OCI-LY7 (cell line): ENCODE measurements around the gene PEAK3. TPM values are rescaled to one million over a fixed set of nuclear protein-coding genes. Genes with fewer than 3 reads are reported as not detected.

Experiments
- BruUV-seq: library from RNA; stranded (reverse); fragments of 400-500 nt; replicated peaks from 2 replicates; lab custom pipeline; 2021; lab: Mats Ljungman, UMichigan
- CTCF ChIA-PET: fragments of 300-600 bp; sonication (Branson Sonifier 250); formaldehyde crosslinking; loops from one replicate; lab custom pipeline; 2022; ENCODE audit warnings: antibody characterized with exemption; ENCODE audit not compliant: unreplicated experiment; lab: Charles Lee
- POLR2A ChIA-PET: fragments of 300-600 bp; sonication (Branson Sonifier 250); formaldehyde crosslinking; loops from one replicate; lab custom pipeline; 2022; ENCODE audit warnings: antibody characterized with exemption; lab: Charles Lee
- DNase-seq: peaks from one replicate; pipeline ENCODE4 v3.0.0-alpha.2; 2015; ENCODE audit warnings: low spot score
- H2AFZ ChIP-seq: fragments of 200-600 bp; sonication (generic), shearing (Covaris generic); 2 replicates; pipeline ENCODE4 v1.6.1; 2014; ENCODE audit warnings: mild to moderate bottlenecking, antibody characterized with exemption, low read length, moderate library complexity
- H3K27ac ChIP-seq: fragments of 200-600 bp; sonication (generic); 2 replicates; pipeline ENCODE4 v1.5.1; 2014; ENCODE audit warnings: mixed run types, low read depth, mild to moderate bottlenecking, moderate library complexity, low read length, inconsistent platforms; ENCODE audit not compliant: poor library complexity, severe bottlenecking
- H3K36me3 ChIP-seq: fragments of 200-600 bp; sonication (generic); 2 replicates; pipeline ENCODE4 v1.6.1; 2014; ENCODE audit warnings: mild to moderate bottlenecking, antibody characterized with exemption, low read length, moderate library complexity, mixed read lengths; ENCODE audit not compliant: insufficient read depth
- H3K4me1 ChIP-seq: fragments of 200-600 bp; sonication (generic); 2 replicates; pipeline ENCODE4 v1.5.1; 2014; ENCODE audit warnings: mild to moderate bottlenecking, low read length; ENCODE audit not compliant: insufficient read depth, poor library complexity, severe bottlenecking
- H3K4me2 ChIP-seq: fragments of 200-600 bp; sonication (generic); 2 replicates; pipeline ENCODE4 v1.6.1; 2014; ENCODE audit warnings: mild to moderate bottlenecking, low read length
- H3K4me3 ChIP-seq: fragments of 200-600 bp; sonication (generic); 2 replicates; pipeline ENCODE4 v1.5.1; 2014; ENCODE audit warnings: mild to moderate bottlenecking, low read depth, low read length; ENCODE audit not compliant: poor library complexity, severe bottlenecking
- H3K79me2 ChIP-seq: fragments of 200-600 bp; sonication (generic); 2 replicates; pipeline ENCODE4 v1.6.1; 2016; ENCODE audit warnings: low read depth, mild to moderate bottlenecking, low read length, moderate library complexity, mixed read lengths; ENCODE audit not compliant: insufficient read depth
- H3K9me2 ChIP-seq: fragments of 200-600 bp; sonication (generic); 2 replicates; pipeline ENCODE4 v1.6.1; 2016; ENCODE audit warnings: mild to moderate bottlenecking, low read length, mixed read lengths; ENCODE audit not compliant: insufficient read depth
- H3K9me3 ChIP-seq: fragments of 200-600 bp; sonication (generic); 2 replicates; pipeline ENCODE4 v1.6.1; 2014; ENCODE audit warnings: mild to moderate bottlenecking, mixed run types, low read length, mixed read lengths
- H4K20me1 ChIP-seq: fragments of 200-600 bp; sonication (generic); 2 replicates; pipeline ENCODE4 v1.6.1; 2014; ENCODE audit warnings: mild to moderate bottlenecking, antibody characterized with exemption, low read length, moderate library complexity, mixed read lengths; ENCODE audit not compliant: insufficient read depth
- EZH2phosphoT487 ChIP-seq: fragments of 200-600 bp; sonication (generic); IDR thresholded peaks from 2 replicates; pipeline ENCODE4 v1.6.1; 2018; ENCODE audit warnings: low read depth, borderline replicate concordance, mild to moderate bottlenecking, mixed run types, antibody characterized with exemption, low read length, moderate library complexity, mixed read lengths
- intact Hi-C: fragments of 100-400 bp; cut with micrococcal nuclease; formaldehyde crosslinking; loops from one replicate; pipeline ENCODE4 v1.10.0; 2022; ENCODE audit not compliant: unreplicated experiment
- total RNA-seq, 2 experiments: library from RNA; depleted of rRNA in 1 of 2; stranded (reverse); fragments of >200 nt in 1 of 2; shearing (Covaris generic) in 1 of 2; gene quantifications; 2 replicates each; pipeline ENCODE4 v1.2.3, GENCODE V29; 2014 to 2022
- TF ChIP-seq, protein P1 (sequence below): fragments of 200-600 bp; sonication (generic); conservative IDR thresholded peaks from 2 replicates; pipeline ENCODE4 v1.5.1; 2014; ENCODE audit warnings: mild to moderate bottlenecking, antibody characterized with exemption, low read length, moderate library complexity, mixed read lengths

Gene PEAK3
- total RNA-seq, 2 experiments from 2014 or later = not detected

DNA sequence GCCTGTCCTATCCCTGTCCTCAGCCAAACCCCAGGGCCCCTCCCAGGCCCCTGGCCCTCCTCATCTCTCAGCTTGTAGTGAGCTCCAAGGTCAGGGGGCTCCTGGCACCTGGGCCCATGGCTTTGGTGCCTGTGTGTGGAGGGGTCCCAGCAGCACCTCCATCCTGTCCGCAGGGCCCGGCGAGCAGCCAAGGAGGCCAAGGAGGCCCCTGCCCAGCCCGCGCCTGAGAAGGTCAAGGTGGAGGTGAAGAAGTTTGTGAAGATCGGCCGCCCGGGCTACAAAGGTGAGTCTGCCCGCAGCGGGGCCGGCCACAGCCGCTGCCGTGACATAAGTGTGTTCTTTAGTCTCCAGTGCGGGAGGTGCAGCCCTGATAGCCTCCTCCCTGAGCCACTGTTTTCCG lies 36.7 kb downstream of the PEAK3 start:
- DNase-seq = no peak
- BruUV-seq = no TSS peak
- H3K4me3 ChIP-seq = no peak overlapping the region
- no peak overlapping the region for H2AFZ ChIP-seq
- H3K36me3 ChIP-seq = peaks cover 86% of the 10 kb centered on the region
- H3K4me1 ChIP-seq = peaks cover 19% of the 10 kb centered on the region
- peaks cover 34% of the 10 kb centered on the region for H3K79me2 ChIP-seq
- peaks cover 19% of the 10 kb centered on the region for H4K20me1 ChIP-seq
- POLR2A ChIA-PET = interaction anchor here (0.6 kb wide), 1 partner anchor 76 kb away, joined by 3 read pairs; no protein-coding TSS in a partner anchor
- H3K9me3 ChIP-seq = no peaks in the 10 kb centered on the region
- no peak overlapping the region for H3K4me2 ChIP-seq
- CTCF ChIA-PET = no interaction called here
- H3K9me2 ChIP-seq = no peaks in the 10 kb centered on the region
- no peak overlapping the region for H3K27ac ChIP-seq
- TF ChIP-seq EZH2phosphoT487 = no peak
- TF ChIP-seq, protein P1, sequence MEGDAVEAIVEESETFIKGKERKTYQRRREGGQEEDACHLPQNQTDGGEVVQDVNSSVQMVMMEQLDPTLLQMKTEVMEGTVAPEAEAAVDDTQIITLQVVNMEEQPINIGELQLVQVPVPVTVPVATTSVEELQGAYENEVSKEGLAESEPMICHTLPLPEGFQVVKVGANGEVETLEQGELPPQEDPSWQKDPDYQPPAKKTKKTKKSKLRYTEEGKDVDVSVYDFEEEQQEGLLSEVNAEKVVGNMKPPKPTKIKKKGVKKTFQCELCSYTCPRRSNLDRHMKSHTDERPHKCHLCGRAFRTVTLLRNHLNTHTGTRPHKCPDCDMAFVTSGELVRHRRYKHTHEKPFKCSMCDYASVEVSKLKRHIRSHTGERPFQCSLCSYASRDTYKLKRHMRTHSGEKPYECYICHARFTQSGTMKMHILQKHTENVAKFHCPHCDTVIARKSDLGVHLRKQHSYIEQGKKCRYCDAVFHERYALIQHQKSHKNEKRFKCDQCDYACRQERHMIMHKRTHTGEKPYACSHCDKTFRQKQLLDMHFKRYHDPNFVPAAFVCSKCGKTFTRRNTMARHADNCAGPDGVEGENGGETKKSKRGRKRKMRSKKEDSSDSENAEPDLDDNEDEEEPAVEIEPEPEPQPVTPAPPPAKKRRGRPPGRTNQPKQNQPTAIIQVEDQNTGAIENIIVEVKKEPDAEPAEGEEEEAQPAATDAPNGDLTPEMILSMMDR = no peak
- intact Hi-C loops = no loop called here

GRCh38 chr19:2244486-2244885 lies 37.5 kb downstream of the PEAK3 start:
- no peak overlapping the region for H2AFZ ChIP-seq
- H3K4me1 ChIP-seq = peaks cover 23% of the 10 kb centered on the region
- H3K27ac ChIP-seq = no peak overlapping the region
- no peaks in the 10 kb centered on the region for H3K9me3 ChIP-seq
- no peak overlapping the region for H3K4me2 ChIP-seq
- intact Hi-C loops = no loop called here
- peaks cover 27% of the 10 kb centered on the region for H4K20me1 ChIP-seq
- no peak for DNase-seq
- H3K79me2 ChIP-seq = peaks cover 41% of the 10 kb centered on the region
- ChIA-PET CTCF (no interaction called here), POLR2A (interaction anchor here (0.6 kb wide), 1 partner anchor 66 kb away, joined by 3 read pairs; no protein-coding TSS in a partner anchor)
- no peak overlapping the region for H3K4me3 ChIP-seq
- no peak for TF ChIP-seq EZH2phosphoT487
- TF ChIP-seq, protein P1 = no peak
- BruUV-seq = no TSS peak
- H3K36me3 ChIP-seq = peaks cover 94% of the 10 kb centered on the region
- H3K9me2 ChIP-seq = no peaks in the 10 kb centered on the region

DNA sequence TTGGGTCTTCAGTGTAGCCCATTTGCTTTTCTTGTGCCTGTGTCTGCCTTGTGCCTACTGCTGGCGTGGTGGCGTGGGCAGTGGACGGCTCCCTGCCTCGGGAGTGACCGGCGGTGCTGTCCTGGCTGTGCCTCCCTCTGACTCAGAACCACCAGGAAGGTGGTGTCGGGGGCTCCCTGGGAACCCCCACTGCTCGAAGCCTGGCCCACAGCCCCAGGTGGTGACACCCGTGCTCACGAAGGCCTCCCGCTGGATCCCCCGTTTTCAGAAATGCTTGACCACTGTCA lies 37.9 kb downstream of the PEAK3 start:
- intact Hi-C loops = no loop called here
- TF ChIP-seq, protein P1 = no peak
- no peak for TF ChIP-seq EZH2phosphoT487
- H2AFZ ChIP-seq = no peak overlapping the region
- no peak overlapping the region for H3K4me3 ChIP-seq
- H3K27ac ChIP-seq = no peak overlapping the region
- ChIA-PET POLR2A (no interaction called here), CTCF (no interaction called here)
- no peaks in the 10 kb centered on the region for H3K9me2 ChIP-seq
- H3K79me2 ChIP-seq = peaks cover 46% of the 10 kb centered on the region
- peaks cover 24% of the 10 kb centered on the region for H3K4me1 ChIP-seq
- no peaks in the 10 kb centered on the region for H3K9me3 ChIP-seq
- DNase-seq = no peak
- H3K36me3 ChIP-seq = peaks cover 98% of the 10 kb centered on the region
- H3K4me2 ChIP-seq = no peak overlapping the region
- peaks cover 29% of the 10 kb centered on the region for H4K20me1 ChIP-seq
- BruUV-seq = no TSS peak
